HG02798 (cell line): ENCODE measurements around the gene INTS11.

ENCODE experiments used
- ATAC-seq: cut with Tn5 transposase; IDR thresholded peaks from one replicate; pipeline ENCODE4 v1.9.1; 2021; ENCODE audit warnings: mild to moderate bottlenecking; ENCODE audit not compliant: unreplicated experiment, poor library complexity

INTS11 gene

DNA sequence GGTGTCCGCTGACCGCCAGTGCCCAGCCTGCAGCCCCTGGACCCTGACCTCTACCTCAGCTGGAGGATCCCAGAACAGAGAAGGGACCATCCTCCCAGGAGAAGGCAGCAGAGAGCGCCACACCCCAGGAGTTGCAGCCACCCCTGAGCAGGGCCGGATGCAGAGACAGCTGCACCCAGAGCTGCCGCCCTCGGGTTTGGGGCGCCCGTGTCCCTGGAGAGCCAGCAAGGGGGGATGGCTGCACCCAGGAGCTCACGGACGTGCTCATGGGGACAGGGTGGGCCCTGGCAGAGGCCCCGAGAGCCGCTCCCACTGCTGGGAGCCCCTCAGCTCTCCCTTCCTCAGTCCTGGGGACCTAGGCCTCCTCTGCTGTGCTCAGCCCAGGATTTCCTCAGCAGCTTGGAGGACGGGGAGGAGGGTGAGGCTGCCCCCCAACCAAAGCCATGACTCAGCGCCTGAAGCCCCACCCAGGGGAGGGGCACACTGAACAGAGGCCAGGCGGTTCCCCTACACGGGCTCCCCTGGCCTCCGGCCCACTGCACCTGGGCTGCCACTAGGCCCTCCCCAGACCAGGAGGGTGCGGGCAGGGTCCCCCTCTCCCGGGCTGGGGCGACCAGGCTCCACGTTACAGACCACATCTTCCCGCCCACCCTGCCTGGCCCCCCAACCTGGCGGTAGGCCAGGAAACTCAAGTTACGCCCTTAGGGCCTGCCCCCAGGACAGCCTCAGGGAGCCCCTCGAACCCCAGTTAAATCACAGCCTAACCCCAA, 19.0 kb downstream of the INTS11 start:
- ATAC-seq, result no peak

DNA sequence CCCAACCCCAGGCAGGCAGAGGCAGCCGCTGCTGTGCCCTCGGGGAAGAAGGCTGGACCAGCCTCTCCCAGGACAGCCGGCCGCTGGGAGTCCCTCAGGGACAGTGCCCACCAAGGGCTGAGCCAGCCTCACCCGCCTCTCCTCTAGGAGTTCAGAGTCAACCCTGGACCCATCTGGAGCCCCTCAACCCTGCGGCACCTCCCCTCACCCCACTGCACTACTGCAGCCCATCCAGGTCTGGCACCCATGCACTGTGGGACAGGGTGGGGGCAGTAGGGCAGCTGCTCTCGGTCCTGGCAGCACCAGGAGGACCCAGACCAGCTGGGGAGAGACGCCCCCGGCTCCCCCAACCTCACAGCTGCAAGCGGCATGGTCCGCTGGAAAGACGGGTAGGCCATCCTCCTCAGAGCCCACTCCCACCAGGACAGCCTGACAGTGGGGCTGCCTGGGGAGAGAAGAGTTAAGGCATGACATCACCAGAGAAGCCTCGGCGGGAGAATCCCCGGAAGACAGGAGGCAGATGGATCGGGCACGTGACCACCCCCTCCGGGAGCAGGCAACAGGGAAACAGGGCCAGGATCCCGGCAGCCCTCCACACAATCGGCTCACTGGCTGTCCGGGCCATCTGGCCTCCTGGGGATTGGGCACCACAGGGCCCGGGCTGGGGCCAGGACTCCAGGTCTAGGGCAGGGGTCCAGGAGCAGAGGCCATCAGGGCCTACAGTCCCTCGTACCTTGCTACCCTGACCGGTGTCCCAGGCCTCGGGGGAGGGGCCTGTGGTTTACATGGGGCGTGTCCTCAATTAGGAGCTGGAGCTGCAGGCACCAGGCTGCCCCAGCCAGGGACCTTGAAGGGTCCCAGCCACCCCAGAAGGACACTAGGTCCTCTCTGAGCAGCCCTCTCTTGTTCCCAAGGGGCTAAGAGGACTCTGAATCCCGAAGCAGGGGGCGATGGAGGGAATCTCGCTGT, 19.8 kb downstream of the INTS11 start:
- no peak for ATAC-seq

DNA sequence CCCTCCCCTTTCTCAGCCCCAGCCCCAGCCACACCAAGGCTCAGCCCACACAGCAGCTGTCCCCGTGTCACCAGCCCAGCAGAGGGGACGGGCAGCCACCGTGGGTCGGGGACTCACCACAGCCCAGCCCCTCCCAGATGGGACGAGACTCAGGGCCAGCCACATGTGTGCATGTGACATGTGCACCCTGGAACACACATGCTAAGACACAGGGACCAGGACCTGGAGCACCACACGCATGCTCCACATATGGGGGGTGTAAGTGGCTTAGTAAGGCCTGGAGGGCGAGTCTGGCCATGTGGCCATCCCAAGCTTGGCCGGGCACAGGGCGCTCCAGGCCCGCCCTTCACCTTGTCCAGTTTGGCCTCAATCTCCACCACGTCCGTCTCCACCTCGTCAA, 20.7 kb downstream of the INTS11 start:
- ATAC-seq, result no peak

DNA sequence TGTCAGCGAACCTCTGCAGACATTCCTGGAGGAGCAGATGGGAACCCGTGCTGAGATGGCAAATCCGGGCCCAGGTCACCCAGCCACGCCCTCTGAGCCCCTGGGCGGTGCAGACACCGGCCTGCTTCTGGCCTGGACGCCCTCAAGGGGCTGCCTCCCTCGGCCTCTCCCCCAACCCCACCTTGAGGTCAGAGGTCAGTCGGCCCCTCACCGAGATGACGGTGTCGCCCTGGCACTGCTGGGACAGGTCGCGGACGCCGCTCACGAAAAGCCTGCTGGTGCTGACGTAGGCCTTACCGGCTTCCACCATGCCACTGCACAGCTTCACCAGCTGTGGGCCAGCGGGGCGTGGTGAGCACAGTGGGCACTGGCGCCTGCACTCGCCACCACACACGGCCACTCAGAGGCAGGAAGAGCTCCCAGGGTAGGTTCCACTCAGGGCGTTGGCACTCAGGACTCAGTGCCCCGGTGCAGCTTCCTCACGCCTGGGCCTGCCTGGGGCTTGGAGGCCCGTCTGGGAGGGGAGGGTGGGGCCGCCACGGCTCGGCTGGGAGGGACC, 21.4 kb downstream of the INTS11 start:
- no peak for ATAC-seq

DNA sequence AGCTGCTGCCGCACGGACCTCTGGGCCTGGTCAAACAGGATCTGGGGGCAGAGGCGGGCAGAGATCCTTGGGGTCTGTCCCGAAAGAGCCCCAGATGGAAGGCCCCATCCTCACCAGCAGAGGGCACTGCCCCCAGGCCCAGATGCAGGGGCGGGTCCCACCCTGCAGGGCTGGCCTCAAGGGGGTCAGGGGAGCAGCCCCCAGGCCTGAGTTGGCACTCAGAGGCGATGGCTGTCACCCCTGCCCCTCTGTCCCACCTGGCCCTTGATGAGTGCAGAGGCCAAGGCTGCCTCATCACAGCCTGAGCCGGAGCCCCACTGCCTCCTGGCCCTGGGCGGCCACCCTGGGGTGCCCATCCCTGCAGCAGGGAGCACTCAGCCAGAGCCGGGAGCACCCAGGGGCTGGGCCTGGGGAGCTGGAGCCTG, 22.4 kb downstream of the INTS11 start:
- no peak for ATAC-seq

DNA sequence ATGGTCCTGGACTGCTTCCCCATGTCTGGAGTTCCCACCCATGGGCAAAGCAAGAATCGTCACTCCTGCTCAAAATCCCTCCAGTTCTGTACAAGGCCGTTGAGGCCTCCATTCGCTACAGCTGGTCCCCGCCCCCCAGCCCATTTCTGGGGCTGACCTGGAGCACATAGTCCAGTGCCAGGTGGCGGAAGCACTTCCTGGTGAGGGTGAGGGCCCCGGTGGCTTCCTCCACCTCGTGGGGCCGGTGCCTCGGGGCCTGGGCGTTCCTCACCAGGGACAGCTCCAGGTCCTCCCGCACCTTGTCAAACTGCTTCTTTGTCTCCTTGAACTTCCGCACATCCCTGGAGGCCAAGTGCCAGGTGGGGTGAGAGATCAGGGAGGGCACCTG, 24.1 kb downstream of the INTS11 start:
- ATAC-seq, result no peak

DNA sequence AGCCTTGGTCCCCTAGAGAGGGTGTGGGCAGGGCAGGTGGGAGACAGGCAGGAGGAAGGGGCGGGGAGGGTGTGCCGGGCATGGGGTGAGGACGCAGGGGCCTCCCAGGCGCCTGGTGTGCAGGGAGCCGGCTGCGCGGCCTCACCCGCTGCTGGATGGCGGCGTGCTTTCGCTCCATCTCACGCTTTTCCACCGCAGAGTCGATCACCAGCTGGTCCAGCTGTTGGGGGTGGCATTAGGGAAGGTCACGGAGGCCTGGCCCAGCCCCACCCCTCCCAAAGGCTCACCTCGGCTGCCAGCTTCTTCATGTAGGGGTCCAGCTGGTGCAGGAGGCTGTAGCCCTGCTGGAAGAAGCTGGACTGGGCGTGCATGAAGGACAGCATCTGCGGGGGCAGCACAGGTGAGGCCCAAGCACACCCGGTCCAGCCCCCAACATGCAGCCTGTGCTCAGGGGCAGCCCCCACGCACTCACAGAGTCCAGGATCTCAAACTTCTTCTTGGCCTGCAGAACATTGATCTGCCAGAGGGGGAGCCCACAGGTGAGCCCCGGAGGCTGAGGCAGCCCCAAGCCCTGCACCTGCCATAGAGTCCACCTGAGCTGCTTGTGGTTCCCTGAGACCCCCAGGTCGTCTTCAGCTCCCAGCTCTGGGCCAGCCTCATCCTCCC, 24.6 kb downstream of the INTS11 start:
- ATAC-seq, result no peak

DNA sequence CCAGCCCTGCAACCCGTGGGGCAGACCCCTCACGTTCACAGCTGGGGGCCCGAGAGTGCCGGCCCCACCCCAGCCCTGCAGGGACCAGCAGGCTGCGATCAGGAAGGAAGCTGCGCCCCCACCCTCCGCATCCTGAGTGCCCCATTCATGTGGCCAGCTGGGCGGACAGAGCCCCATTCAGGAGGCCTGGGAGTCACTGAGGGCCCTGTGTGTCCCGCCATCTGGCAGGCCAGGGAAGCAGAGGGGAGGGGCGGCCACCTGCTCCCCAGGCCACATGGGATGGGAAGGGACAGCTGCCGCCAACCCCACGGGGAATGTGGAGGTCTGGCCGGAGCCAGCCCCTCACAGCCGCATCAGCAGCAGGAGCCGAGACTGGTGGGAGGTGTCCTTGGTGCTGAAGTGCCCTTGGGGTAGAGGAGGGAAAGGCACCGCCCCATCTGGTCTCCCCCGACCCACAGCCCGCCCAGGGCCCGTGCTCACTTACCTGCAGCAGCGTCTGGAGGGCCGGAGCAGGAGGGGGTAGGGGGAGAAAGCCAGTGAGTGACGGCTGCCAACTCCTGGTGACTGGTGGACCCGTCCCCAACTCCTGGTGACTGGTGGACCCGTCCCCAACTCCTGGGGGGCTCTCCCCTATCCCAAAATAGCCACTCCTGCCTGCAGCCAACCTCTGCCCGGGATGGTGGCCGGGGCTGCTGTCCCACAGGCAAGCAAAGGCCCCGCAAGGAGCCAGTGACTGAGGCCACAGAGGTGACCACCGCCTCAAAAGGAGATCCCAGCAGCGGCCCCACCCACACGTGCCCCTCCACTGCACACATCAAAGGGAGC, 25.4 kb downstream of the INTS11 start:
- ATAC-seq, result no peak

DNA sequence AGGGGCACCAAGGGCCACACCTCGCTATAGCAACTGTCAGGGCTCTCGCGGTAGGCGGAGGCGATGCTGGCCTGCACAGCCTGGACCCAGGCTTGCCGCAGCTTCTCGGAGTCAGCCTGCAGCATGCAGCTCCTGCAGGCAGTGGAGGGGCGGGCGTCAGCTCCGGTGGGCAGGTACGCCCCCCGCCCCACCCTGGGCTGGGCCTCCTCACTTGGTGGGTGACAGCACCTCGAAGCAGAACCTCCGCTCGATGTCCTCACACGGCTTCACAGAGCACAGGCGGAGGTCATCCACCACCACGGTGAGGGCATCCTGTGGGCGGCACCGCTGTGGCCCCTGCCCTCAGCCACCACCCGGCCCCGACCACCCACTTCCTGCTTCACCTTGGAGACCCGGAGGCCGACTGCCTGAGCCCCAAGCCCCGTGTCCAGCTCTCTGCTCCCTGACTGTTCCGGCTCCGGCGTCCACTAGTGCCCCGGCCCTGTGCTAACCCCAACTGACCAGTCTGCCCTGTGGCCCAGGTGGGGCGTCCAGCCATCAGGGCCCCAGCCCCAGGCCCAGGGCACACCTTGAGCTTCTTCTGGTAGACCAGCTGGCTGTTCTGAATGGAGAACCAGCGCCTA, 26.5 kb downstream of the INTS11 start:
- no peak for ATAC-seq

DNA sequence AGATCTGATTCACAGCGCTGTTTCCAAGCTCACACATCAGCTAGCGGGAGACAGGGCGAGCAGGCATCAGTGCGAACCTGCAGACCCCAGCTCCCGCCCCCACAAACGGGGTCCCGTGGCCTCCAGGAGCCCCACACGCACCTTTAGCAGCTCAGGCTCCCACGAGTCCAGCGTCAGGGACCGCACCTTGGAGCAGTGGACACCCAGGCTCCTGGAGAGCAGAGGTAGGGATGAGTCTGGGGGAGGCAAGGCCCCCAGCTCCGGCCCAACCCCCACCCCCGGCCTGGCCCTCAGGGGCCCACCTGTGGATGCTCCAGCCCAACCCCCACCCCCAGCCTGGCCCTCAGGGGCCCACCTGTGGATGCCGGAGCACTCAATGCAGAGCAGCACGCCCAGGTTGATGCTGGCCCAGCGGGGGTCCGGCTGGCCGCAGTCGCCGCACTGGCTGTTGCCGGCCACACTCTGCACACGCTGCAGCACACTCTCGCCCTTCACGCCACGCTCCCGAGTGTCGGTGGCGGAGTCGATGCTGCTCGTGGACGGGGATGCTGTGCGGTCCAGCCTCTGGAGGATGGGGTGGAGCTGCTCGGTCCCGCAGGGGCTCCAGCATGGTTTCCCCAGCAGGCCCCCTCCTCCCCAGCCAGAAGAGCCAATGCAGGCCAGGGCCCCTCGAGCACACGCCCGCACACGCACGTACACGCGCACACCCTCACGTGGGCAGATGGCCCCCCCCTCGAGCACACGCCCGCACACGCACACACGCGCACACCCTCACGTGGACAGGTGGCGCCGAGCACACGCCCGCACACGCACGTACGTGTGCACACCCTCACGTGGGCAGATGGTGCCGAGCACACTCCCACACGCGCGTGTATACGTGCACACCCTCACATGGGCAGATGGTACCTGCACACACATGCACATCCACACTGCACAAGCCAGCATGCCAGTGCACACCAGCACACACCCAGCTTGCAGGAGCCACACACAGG, 28.1 kb downstream of the INTS11 start:
- ATAC-seq, result no peak

DNA sequence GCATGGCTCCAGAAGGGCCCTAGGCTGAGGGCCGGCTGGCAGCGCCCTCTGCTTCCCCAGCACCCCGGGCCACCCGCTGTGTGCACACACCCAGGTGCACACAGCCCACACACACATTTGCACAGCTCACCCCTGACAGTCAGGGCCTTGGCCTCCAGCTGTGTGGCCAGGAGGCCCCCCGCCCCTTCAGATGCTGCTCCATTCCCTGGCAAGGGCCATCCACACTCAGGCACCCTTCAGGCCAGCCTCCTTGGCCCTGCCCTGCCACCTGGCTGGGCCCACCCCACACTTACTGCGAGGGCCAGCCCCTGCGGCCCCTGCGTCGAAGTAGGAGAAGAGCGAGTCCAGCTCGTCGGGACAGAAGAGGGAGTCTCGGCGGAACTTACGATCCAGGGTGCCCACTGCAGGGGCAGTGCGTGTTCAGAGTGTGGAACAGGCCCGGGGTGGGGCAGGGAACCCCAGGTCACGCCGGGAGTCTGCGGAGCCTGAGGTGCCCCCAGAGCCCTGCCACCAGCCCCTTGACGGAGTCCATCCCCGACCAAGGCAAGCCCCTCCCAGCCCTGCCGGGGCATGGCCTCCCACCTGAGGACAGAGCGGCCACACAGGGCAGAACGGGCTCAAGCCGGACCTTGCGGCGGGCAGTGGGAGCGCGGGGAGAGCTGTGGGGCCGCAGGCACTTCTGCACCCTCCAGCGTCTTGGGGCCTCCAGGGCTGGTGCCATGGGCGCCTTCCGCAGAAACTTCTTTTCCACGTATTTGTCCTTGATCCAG, 29.1 kb downstream of the INTS11 start:
- ATAC-seq, result no peak

DNA sequence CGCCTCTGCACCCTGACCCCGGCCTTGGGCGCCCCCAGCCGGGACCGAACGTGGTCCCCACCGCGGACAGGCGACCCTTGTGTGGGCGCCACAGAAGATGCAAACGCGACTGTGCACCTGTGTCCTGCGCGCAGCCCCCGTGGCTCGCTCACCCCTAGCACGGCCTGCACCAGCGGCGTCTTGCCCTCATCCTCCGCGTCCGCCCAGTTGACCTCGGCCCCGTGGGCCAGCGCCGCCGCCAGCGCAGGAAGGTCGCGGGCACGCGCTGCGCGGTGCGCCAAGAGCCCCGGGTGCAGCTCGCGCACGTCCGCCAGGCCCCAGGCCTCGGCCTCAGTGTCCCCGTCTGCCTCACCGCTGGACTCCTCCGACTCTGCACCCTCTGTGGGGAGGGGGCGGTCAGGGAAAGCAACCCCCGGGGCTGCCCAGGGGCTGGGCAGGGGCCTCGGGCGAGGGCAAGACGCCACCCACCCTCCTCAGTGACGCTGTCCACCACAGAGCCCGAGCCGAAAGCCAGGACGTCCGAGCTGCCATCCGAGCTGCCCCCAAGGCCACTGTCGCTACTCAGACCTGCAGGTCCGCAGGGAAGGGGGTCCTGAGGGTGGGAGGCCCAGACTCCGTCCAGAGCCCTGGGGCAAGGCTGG, 30.1 kb downstream of the INTS11 start:
- ATAC-seq, result no peak

DNA sequence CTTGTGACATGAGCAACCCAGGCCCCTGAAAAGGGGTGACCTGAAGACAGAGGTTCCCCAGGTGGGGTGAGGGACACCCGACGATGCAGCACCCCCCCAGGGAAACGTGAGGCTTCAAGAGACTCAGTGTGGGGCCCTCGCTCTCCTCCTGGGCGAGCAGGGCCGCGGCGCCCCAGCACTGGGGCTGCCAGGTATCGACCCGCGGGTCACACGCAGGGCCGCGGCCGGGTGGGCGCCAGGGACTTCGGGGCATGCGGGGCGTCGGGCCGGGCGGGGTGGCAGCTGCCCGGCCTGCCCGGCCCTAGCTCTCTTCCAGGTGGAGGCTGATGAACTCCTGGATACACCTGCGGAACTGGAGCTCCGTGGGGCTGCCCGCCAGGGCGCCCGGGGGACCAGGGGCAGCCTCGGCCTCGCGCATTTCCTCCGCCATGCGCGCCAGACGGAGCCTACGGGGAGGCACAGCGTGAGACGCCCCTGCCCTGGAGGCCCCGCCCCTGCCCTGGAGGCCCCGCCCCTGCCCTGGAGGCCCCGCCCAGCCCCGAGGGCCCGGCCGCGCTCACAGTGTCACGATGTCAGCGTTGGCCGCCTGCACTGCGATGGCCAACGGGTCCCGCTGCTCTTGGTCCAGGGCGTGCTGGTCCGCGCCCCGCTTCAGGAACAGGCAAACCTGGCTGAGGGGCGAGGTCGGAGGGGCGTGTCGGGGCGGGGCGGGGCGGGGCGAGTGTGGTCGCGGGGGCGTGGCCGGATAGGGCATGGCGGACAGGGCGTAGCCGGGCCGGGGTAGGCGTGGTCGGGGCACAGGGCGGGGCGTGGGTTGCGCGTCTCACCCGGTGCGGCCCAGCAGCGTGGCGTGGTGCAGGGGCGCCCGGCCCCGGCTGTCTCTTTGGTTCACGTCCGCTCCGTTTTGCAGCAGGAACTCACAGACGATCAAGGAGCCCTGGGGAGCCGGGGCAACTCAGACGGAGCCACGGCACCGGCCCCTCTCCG, 30.9 kb downstream of the INTS11 start:
- ATAC-seq, result no peak

DNA sequence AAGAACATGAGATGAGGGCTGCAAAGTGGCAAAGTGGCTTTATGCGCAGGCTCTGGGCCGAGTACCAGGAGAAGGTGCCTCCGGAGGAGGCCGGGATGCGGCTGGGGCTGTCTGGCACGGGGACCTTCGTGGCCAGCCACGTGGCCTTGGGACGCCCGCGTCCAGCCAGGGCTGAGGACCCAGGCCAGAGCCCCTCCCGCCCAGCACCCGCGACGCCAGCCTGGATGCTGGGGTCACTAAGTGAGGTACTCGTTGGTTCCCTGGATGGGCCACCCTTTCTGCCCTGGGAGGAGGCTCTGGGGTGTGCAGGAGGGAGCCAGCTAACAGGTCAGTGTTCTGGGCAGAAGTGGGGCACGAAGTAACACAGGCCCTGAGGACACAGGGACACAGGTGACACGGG, 31.6 kb downstream of the INTS11 start:
- no peak for ATAC-seq

DNA sequence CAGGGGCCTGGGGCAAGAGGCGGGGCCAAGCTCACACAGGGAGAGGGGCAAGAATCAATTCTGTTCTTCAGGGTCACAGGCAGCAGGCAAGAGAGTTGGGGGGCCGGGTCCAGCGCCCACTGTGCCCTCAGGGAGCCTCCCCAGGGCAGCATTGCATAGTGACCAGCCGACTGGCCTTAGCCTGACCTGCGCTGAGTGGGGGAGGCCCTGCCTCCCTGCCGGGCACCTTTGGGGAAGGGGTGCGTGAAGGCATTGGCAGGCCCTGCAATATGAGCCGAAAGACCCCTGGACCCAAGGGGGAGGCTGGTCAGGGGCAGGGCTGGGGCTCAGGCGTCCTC, 32.0 kb downstream of the INTS11 start:
- no peak for ATAC-seq
